Liver (tissue), 9 donors: ENCODE results near the gene MBD4. TPM values are rescaled to one million over a fixed set of nuclear protein-coding genes. Genes with fewer than 3 reads are reported as not detected.
"Not testable (repeated sequence)": the region's sequence is repeated elsewhere in the genome, so short reads cannot be mapped to it uniquely, and the experiment has no call there.

Source experiments
- DNase-seq: peaks from one replicate; pipeline ENCODE4 v3.0.0-alpha.2; 2017; ENCODE audit warnings: low spot score
- H3K27ac ChIP-seq, 2 donors: one replicate each; pipeline ENCODE4 v1.7.0; 2013; ENCODE audit warnings: inconsistent platforms in 2 of 2, low read length in 2 of 2, control low read depth in 1 of 2, low read depth in 1 of 2, mild to moderate bottlenecking in 1 of 2
- H3K27me3 ChIP-seq, 4 donors: one replicate each; pipeline versions ENCODE4 v1.6.1 to v1.7.0; 2013; ENCODE audit warnings: low read length in 3 of 4, inconsistent platforms in 1 of 4, mild to moderate bottlenecking in 1 of 4, moderate library complexity in 1 of 4; ENCODE audit not compliant: control insufficient read depth in 4 of 4, insufficient read depth in 4 of 4
- H3K36me3 ChIP-seq, 4 donors: one replicate each; pipeline versions ENCODE4 v1.6.1 to v1.7.0; 2013; ENCODE audit warnings: low read length in 3 of 4, mild to moderate bottlenecking in 3 of 4, low read depth in 1 of 4, moderate library complexity in 1 of 4; ENCODE audit not compliant: control insufficient read depth in 4 of 4, insufficient read depth in 3 of 4
- H3K4me1 ChIP-seq, 4 donors: one replicate each; pipeline versions ENCODE4 v1.6.1 to v1.7.0; 2013; ENCODE audit warnings: low read length in 3 of 4, mild to moderate bottlenecking in 3 of 4, moderate library complexity in 1 of 4; ENCODE audit not compliant: control insufficient read depth in 4 of 4, insufficient read depth in 4 of 4
- H3K4me3 ChIP-seq, 3 donors: one replicate each; pipeline versions ENCODE4 v1.6.1 to v1.7.0; 2013; ENCODE audit warnings: low read length in 3 of 3, control low read depth in 1 of 3, low read depth in 1 of 3, mild to moderate bottlenecking in 1 of 3
- H3K9ac ChIP-seq, 2 donors: one replicate each; pipeline ENCODE4 v1.7.0; 2013; ENCODE audit warnings: low read length in 2 of 2, mild to moderate bottlenecking in 2 of 2, moderate library complexity in 2 of 2, control low read depth in 1 of 2, low read depth in 1 of 2
- H3K9me3 ChIP-seq, 4 donors: one replicate each; pipeline versions ENCODE4 v1.6.1 to v1.7.0; 2013; ENCODE audit warnings: low read length in 3 of 4; ENCODE audit not compliant: control insufficient read depth in 4 of 4
- EGR1 ChIP-seq, 2 donors: IDR thresholded peaks; 2 replicates each; pipeline ENCODE4 v1.6.1; 2016 to 2018; ENCODE audit warnings: antibody characterized with exemption in 2 of 2, low read depth in 2 of 2
- FOXA1 ChIP-seq: IDR thresholded peaks from 2 replicates; pipeline ENCODE4 v1.6.1; 2016; ENCODE audit warnings: antibody characterized with exemption
- FOXA2 ChIP-seq: IDR thresholded peaks from 2 replicates; pipeline ENCODE4 v1.6.1; 2016; ENCODE audit warnings: antibody characterized with exemption
- GABPA ChIP-seq, 2 donors: IDR thresholded peaks in 1 of 2; conservative IDR thresholded peaks in 1 of 2; 2 replicates each; pipeline ENCODE4 v1.6.1; 2016; ENCODE audit warnings: antibody characterized with exemption in 2 of 2, mild to moderate bottlenecking in 1 of 2, moderate library complexity in 1 of 2
- HNF4A ChIP-seq, 2 donors: conservative IDR thresholded peaks; 2 replicates each; pipeline ENCODE4 v1.6.1; 2016; ENCODE audit warnings: antibody characterized with exemption in 2 of 2, mild to moderate bottlenecking in 2 of 2
- HNF4G ChIP-seq: IDR thresholded peaks from 2 replicates; pipeline ENCODE4 v1.6.1; 2016; ENCODE audit warnings: antibody characterized with exemption
- JUND ChIP-seq, 2 donors: IDR thresholded peaks; 2 replicates each; pipeline ENCODE4 v1.6.1; 2016; ENCODE audit warnings: antibody characterized with exemption in 2 of 2
- NR2F2 ChIP-seq: IDR thresholded peaks from 2 replicates; pipeline ENCODE4 v1.6.1; 2016; ENCODE audit warnings: antibody characterized with exemption
- RAD21 ChIP-seq, 2 donors: IDR thresholded peaks; 2 replicates each; pipeline ENCODE4 v1.6.1; 2016; ENCODE audit warnings: antibody characterized with exemption in 2 of 2, mild to moderate bottlenecking in 2 of 2
- RXRA ChIP-seq, 2 donors: IDR thresholded peaks; 2 replicates each; pipeline ENCODE4 v1.6.1; 2017 to 2018; ENCODE audit warnings: antibody characterized with exemption in 2 of 2, mild to moderate bottlenecking in 1 of 2
- SP1 ChIP-seq: IDR thresholded peaks from 2 replicates; pipeline ENCODE4 v1.6.1; 2018; ENCODE audit warnings: antibody characterized with exemption, mild to moderate bottlenecking
- TAF1 ChIP-seq: conservative IDR thresholded peaks from 2 replicates; pipeline ENCODE4 v1.6.1; 2016; ENCODE audit warnings: antibody characterized with exemption, mild to moderate bottlenecking
- YY1 ChIP-seq: IDR thresholded peaks from 2 replicates; pipeline ENCODE4 v1.6.1; 2016; ENCODE audit warnings: antibody characterized with exemption, mild to moderate bottlenecking
- WGBS: extraction: QIAGEN DNeasy Blood & Tissue Kit; methylation state at CpG from one replicate; pipeline ENCODE4 v1.1.7; 2013; 5-methylcytosine and 5-hydroxymethylcytosine counted together
- polyA plus RNA-seq, 2 donors: library from polyadenylated mRNA; stranded (reverse) in 1 of 2; unstranded in 1 of 2; fragments of 200-250 nt in 1 of 2; fragments of >200 nt in 1 of 2; fragmentation: Nextera tagmentation in 1 of 2; extraction: Ambion mirVana in 1 of 2; gene quantifications; one replicate each; pipeline versions ENCODE4 v1.2.1 to v1.2.3, GENCODE V29; 2013 to 2015
- total RNA-seq, 2 donors: library from RNA; depleted of rRNA; stranded (reverse); fragments of >200 nt; gene quantifications; one replicate each; pipeline ENCODE4 v1.2.3, GENCODE V29; 2014
- TF ChIP-seq, protein P1 (sequence below): IDR thresholded peaks from 2 replicates; pipeline ENCODE4 v1.6.1; 2016; ENCODE audit warnings: antibody characterized with exemption
- TF ChIP-seq, protein P2 (sequence below): IDR thresholded peaks from 2 replicates; pipeline ENCODE4 v1.6.1; 2016; ENCODE audit warnings: antibody characterized with exemption
- TF ChIP-seq, protein P3 (sequence below): fragments of 150-350 bp; IDR thresholded peaks from 2 replicates; pipeline ENCODE4 v1.5.1; 2017; ENCODE audit warnings: improper control_type of control experiment, low read depth, low read length; ENCODE audit not compliant: missing input control
- TF ChIP-seq, protein P4 (sequence below): IDR thresholded peaks from 2 replicates; pipeline ENCODE4 v1.6.1; 2016; ENCODE audit warnings: antibody characterized with exemption
- TF ChIP-seq, protein P5 (sequence below): IDR thresholded peaks from 2 replicates; pipeline ENCODE4 v1.6.1; 2016; ENCODE audit warnings: antibody characterized with exemption, mild to moderate bottlenecking
- donor health status: healthy.
- donor health status: healthy.
- donor health status: healthy.
- donor health status: healthy.
- donor health status: healthy.

MBD4 gene
- total and polyA plus RNA-seq, 4 donors, result 16.9 to 24.8 (median 17.2) TPM

DNA sequence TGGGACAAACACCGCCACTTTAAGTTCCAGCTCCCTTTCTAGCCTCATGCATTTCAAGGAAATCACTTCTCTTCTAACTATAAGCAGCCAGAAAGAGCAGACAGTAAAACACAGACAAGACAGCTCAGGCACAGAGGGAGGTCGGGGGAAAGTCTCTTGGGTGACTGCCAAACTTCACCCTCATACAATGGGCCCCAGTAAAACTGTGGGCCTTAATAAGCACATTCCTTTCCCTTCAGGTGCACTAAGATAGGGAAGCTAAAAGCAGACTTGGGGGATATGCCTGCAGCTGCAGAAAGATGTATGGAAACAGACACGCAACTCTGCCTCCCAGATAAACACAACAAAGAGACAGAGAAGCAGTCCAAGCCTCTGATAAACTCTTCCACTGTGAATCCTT, 26.5 kb downstream of the MBD4 start:
- H3K9me3 ChIP-seq, H3K36me3 ChIP-seq, DNase-seq, H3K9ac ChIP-seq, H3K27me3 ChIP-seq, H3K4me3 ChIP-seq: not testable (repeated sequence)
- H3K27ac ChIP-seq, result peak overlapping the region; percentile 29 to 74
- peaks cover 0 to 10% (median 2%) of the 10 kb centered on the region in 4 donors for H3K4me1 ChIP-seq
- WGBS, result 47% methylated on average over 3 of the region's 3 CpGs

DNA sequence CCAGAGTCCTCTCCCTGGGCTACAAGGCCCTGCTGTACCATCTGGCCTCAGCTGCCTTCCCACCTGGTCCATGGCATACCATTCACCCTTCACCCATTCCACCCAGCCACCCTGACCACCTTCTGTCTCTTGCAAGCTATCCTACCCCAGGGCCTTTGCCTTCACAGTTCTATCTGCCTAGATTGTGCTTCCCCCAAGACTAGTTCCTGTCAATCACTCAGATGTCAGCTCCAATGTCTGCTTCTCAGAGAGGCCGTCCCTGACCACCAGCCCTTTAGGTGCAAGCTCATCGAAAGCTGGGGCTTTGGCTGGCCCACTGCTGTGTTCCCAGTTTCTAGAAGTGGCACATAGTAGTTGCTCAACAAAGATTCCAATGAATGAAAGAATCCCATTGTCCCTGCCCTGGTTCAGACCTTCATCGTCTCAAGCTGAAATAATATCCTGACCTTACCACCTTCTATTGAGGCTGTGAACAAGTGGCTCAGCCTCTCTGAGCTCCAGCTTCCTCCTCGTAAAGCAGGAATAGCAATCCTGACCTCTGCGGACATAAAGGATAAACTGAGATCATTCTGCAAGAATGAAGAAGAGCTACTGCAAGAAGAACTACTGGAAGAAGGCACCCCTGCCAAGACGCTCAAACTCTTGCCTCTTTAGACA, 27.1 kb downstream of the MBD4 start:
- no peaks in the 10 kb centered on the region for H3K36me3 ChIP-seq
- peak overlapping the region in 1 of 2 donors; percentile 6 for H3K27ac ChIP-seq

More for the DNA sequence above, 27.1 kb downstream of the MBD4 start:
- H3K4me1 ChIP-seq, result peaks cover 0 to 6% (median 2%) of the 10 kb centered on the region in 4 donors
- no peak for DNase-seq
- no peaks in the 10 kb centered on the region for H3K27me3 ChIP-seq
- no peak overlapping the region for H3K9ac ChIP-seq
- TF ChIP-seq YY1 (no peak), NR2F2 (no peak), JUND (IDR thresholded peaks at IDR 0.05) (no peak), EGR1 (IDR thresholded peaks at IDR 0.05; ENCODE audit: low read depth in 2 of 2) (no peak), RXRA (IDR thresholded peaks at IDR 0.05) (no peak), RAD21 (IDR thresholded peaks at IDR 0.05) (no peak), HNF4G (no peak), FOXA1 (no peak), HNF4A (conservative IDR thresholded peaks at IDR 0.05) (no peak), FOXA2 (no peak), GABPA (IDR thresholded peaks at IDR 0.05 in 1 of 2, conservative IDR thresholded peaks at IDR 0.05 in 1 of 2) (no peak), SP1 (no peak), TAF1 (no peak)
- TF ChIP-seq, protein P1, sequence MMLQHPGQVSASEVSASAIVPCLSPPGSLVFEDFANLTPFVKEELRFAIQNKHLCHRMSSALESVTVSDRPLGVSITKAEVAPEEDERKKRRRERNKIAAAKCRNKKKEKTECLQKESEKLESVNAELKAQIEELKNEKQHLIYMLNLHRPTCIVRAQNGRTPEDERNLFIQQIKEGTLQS, result no peak
- TF ChIP-seq, protein P2, sequence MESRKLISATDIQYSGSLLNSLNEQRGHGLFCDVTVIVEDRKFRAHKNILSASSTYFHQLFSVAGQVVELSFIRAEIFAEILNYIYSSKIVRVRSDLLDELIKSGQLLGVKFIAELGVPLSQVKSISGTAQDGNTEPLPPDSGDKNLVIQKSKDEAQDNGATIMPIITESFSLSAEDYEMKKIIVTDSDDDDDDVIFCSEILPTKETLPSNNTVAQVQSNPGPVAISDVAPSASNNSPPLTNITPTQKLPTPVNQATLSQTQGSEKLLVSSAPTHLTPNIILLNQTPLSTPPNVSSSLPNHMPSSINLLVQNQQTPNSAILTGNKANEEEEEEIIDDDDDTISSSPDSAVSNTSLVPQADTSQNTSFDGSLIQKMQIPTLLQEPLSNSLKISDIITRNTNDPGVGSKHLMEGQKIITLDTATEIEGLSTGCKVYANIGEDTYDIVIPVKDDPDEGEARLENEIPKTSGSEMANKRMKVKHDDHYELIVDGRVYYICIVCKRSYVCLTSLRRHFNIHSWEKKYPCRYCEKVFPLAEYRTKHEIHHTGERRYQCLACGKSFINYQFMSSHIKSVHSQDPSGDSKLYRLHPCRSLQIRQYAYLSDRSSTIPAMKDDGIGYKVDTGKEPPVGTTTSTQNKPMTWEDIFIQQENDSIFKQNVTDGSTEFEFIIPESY, result no peak
- TF ChIP-seq, protein P3, sequence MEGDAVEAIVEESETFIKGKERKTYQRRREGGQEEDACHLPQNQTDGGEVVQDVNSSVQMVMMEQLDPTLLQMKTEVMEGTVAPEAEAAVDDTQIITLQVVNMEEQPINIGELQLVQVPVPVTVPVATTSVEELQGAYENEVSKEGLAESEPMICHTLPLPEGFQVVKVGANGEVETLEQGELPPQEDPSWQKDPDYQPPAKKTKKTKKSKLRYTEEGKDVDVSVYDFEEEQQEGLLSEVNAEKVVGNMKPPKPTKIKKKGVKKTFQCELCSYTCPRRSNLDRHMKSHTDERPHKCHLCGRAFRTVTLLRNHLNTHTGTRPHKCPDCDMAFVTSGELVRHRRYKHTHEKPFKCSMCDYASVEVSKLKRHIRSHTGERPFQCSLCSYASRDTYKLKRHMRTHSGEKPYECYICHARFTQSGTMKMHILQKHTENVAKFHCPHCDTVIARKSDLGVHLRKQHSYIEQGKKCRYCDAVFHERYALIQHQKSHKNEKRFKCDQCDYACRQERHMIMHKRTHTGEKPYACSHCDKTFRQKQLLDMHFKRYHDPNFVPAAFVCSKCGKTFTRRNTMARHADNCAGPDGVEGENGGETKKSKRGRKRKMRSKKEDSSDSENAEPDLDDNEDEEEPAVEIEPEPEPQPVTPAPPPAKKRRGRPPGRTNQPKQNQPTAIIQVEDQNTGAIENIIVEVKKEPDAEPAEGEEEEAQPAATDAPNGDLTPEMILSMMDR, result no peak
- TF ChIP-seq, protein P4, sequence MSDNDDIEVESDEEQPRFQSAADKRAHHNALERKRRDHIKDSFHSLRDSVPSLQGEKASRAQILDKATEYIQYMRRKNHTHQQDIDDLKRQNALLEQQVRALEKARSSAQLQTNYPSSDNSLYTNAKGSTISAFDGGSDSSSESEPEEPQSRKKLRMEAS, result no peak
- TF ChIP-seq, protein P5, sequence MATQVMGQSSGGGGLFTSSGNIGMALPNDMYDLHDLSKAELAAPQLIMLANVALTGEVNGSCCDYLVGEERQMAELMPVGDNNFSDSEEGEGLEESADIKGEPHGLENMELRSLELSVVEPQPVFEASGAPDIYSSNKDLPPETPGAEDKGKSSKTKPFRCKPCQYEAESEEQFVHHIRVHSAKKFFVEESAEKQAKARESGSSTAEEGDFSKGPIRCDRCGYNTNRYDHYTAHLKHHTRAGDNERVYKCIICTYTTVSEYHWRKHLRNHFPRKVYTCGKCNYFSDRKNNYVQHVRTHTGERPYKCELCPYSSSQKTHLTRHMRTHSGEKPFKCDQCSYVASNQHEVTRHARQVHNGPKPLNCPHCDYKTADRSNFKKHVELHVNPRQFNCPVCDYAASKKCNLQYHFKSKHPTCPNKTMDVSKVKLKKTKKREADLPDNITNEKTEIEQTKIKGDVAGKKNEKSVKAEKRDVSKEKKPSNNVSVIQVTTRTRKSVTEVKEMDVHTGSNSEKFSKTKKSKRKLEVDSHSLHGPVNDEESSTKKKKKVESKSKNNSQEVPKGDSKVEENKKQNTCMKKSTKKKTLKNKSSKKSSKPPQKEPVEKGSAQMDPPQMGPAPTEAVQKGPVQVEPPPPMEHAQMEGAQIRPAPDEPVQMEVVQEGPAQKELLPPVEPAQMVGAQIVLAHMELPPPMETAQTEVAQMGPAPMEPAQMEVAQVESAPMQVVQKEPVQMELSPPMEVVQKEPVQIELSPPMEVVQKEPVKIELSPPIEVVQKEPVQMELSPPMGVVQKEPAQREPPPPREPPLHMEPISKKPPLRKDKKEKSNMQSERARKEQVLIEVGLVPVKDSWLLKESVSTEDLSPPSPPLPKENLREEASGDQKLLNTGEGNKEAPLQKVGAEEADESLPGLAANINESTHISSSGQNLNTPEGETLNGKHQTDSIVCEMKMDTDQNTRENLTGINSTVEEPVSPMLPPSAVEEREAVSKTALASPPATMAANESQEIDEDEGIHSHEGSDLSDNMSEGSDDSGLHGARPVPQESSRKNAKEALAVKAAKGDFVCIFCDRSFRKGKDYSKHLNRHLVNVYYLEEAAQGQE, result no peak
- no peaks in the 10 kb centered on the region for H3K9me3 ChIP-seq
- 87% methylated on average over 6 of the region's 6 CpGs for WGBS
- no peak overlapping the region for H3K4me3 ChIP-seq
